Endothelial cell (in vitro differentiated cells): Measurements from ENCODE around the gene PANK4. TPM values are rescaled to one million over a fixed set of nuclear protein-coding genes. Genes with fewer than 3 reads are reported as not detected.

Source experiments
- DNase-seq: peaks from one replicate; pipeline ENCODE4 v3.0.0; 2021; ENCODE audit warnings: low spot score
- H3K27ac Mint-ChIP-seq: one replicate; pipeline ENCODE4 v1.8.0; 2021; ENCODE audit warnings: mixed read lengths, inconsistent platforms; ENCODE audit not compliant: unreplicated experiment
- H3K27me3 Mint-ChIP-seq: one replicate; pipeline ENCODE4 v1.8.0; 2021; ENCODE audit warnings: mild to moderate bottlenecking, moderate library complexity, mixed read lengths, inconsistent platforms; ENCODE audit not compliant: unreplicated experiment
- H3K36me3 Mint-ChIP-seq: one replicate; pipeline ENCODE4 v1.8.0; 2021; ENCODE audit warnings: mild to moderate bottlenecking, low read depth, mixed read lengths, inconsistent platforms; ENCODE audit not compliant: unreplicated experiment
- H3K4me1 Mint-ChIP-seq: one replicate; pipeline ENCODE4 v1.8.0; 2021; ENCODE audit warnings: mild to moderate bottlenecking, mixed read lengths, inconsistent platforms; ENCODE audit not compliant: unreplicated experiment
- H3K4me3 Mint-ChIP-seq: one replicate; pipeline ENCODE4 v1.8.0; 2021; ENCODE audit warnings: mild to moderate bottlenecking, mixed read lengths, inconsistent platforms; ENCODE audit not compliant: unreplicated experiment
- H3K9me3 Mint-ChIP-seq: one replicate; pipeline ENCODE4 v1.8.0; 2021; ENCODE audit warnings: mixed read lengths, inconsistent platforms; ENCODE audit not compliant: unreplicated experiment
- total RNA-seq: library from RNA; stranded (reverse); fragmentation: NEBNext Ultra II Directional; extraction: Animal tissue kit (Norgen Biotek cat#: 25700); gene quantifications from one replicate; pipeline ENCODE4 v1.2.1, GENCODE V29; 2021; ENCODE audit not compliant: unreplicated experiment
- TF ChIP-seq, protein P1 (sequence below): fragments of 200-600 bp; sonication (generic); IDR thresholded peaks from one replicate; pipeline ENCODE4 v1.5.0; 2021; ENCODE audit warnings: antibody characterized with exemption; ENCODE audit not compliant: unreplicated experiment

Gene PANK4
- total RNA-seq, 1 donor from 2014 or later: 32.3 TPM

DNA sequence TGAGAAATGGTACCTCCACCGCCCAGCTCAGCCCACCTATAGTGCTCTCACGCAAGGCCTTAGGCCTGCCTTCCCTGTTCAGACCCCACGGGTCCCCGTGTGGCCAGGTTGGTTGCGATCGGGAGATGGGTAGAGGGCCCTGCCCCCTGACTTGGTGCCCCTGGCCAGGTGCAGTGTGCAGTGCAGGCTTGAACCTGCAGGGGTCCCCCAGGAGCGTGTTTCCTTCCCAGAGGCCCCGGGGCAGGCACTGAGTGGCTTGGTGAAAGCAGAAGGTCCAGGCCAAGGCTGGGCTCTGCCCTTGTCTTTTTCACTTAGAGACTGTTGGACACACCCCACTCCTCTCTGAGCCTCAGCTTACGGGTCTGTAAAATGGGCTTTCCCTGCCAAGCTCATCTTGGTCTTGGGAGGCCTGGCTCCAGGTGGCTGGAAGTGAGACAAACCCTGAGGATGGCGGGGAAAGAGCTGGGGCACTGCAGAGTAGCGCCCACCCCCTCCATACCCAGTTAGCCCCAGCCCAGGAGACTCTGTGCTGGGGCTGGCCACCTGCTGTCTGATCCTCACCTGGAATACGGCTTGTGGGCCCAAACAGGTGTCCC is 13.0 kb upstream of the PANK4 start:
- Mint-ChIP-seq H3K4me3 (no peak overlapping the region), H3K36me3 (no peaks in the 10 kb centered on the region), H3K9me3 (no peaks in the 10 kb centered on the region), H3K4me1 (no peaks in the 10 kb centered on the region), H3K27me3 (peaks cover 7% of the 10 kb centered on the region), H3K27ac (no peak overlapping the region)
- peak; percentile 66 for DNase-seq
- TF ChIP-seq, protein P1, sequence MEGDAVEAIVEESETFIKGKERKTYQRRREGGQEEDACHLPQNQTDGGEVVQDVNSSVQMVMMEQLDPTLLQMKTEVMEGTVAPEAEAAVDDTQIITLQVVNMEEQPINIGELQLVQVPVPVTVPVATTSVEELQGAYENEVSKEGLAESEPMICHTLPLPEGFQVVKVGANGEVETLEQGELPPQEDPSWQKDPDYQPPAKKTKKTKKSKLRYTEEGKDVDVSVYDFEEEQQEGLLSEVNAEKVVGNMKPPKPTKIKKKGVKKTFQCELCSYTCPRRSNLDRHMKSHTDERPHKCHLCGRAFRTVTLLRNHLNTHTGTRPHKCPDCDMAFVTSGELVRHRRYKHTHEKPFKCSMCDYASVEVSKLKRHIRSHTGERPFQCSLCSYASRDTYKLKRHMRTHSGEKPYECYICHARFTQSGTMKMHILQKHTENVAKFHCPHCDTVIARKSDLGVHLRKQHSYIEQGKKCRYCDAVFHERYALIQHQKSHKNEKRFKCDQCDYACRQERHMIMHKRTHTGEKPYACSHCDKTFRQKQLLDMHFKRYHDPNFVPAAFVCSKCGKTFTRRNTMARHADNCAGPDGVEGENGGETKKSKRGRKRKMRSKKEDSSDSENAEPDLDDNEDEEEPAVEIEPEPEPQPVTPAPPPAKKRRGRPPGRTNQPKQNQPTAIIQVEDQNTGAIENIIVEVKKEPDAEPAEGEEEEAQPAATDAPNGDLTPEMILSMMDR: peak; percentile 64

DNA sequence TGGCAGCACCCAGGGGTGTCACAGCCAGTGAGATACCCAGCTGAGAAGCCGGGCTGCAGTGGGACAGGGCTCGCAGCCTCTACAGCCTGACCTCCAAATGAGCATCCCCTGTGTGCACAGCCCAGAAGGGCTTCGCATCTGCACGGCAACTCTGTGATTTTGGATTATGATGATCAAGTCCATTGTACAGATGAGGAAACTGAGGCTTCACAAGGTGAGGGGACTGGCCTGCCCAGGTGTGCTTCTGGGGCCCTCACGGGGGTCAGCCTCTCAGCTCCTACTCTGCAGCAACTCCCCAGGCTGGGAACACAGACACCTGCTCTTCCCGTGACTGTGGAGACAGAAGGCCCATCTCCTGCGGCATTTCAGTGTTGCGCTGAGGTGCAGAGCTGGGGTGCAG is 12.5 kb upstream of the PANK4 start:
- no peaks in the 10 kb centered on the region for H3K9me3 Mint-ChIP-seq
- TF ChIP-seq, protein P1: no peak
- H3K4me3 Mint-ChIP-seq: no peak overlapping the region
- peaks cover 10% of the 10 kb centered on the region for H3K27me3 Mint-ChIP-seq
- H3K36me3 Mint-ChIP-seq: no peaks in the 10 kb centered on the region
- H3K27ac Mint-ChIP-seq: no peak overlapping the region
- DNase-seq: no peak
- H3K4me1 Mint-ChIP-seq: no peaks in the 10 kb centered on the region

DNA sequence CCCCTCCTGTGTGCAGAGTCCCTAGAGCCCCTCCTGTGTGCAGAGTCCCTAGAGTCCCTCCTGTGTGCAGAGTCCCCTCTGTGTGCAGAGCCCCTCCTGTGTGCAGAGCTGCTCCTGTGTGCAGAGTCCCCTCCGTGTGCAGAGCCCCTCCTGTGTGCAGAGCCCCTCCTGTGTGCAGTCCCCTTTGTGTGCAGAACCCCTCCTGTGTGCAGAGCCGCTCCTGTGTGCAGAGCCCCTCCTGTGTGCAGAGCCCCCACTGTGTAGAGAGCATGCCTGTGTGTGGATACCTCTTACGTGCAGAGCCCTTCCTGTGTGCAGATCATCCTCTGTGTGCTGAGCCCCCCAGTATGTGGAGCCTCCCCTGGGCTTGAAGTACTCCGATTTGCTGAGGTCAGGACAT is 12.0 kb upstream of the PANK4 start:
- TF ChIP-seq, protein P1: no peak
- Mint-ChIP-seq H3K4me3 (no peak overlapping the region), H3K9me3 (no peaks in the 10 kb centered on the region), H3K36me3 (no peaks in the 10 kb centered on the region), H3K27ac (no peak overlapping the region), H3K27me3 (peaks cover 11% of the 10 kb centered on the region), H3K4me1 (no peaks in the 10 kb centered on the region)
- DNase-seq: no peak

DNA sequence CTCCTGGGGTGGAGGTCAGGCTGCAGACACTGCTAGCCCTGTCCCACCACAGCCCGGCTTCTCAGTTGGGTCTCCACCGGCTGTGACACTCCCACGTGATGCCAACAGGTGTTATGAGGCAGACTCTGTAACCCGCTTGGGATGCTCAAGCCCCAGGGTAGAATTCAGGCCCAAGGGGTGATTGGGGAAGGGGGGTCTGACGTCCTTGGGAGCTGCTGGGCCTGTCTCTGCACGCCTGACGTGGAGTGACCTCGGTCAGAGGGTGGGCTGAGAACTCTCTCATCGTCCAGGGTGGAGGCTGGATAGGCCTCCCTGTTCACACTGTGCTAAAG is 11.4 kb upstream of the PANK4 start:
- no peaks in the 10 kb centered on the region for H3K4me1 Mint-ChIP-seq
- no peak overlapping the region for H3K4me3 Mint-ChIP-seq
- no peak for DNase-seq
- no peaks in the 10 kb centered on the region for H3K9me3 Mint-ChIP-seq
- TF ChIP-seq, protein P1: no peak
- H3K36me3 Mint-ChIP-seq: no peaks in the 10 kb centered on the region
- peaks cover 15% of the 10 kb centered on the region for H3K27me3 Mint-ChIP-seq
- H3K27ac Mint-ChIP-seq: no peak overlapping the region

DNA sequence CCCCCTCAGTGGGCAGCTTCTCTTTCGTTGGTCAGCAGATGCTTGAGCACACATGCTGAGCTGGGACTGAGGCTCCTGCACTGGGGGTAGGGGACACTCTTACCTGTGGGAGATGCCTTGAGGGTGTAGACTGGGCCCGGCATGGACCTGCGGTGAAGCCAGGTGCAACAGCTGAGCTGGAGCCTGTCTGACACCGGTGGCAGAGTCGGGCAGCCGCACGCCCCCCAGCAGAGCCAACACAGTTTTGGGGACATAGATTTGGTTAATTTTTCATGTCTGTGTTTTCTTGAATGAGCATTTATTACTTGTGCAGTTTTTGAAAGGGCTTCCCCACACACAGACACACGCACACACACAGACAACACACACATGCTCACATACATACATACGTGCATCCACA is 9.6 kb upstream of the PANK4 start:
- H3K27me3 Mint-ChIP-seq: peaks cover 17% of the 10 kb centered on the region
- H3K27ac Mint-ChIP-seq: no peak overlapping the region
- no peaks in the 10 kb centered on the region for H3K9me3 Mint-ChIP-seq
- no peak overlapping the region for H3K4me3 Mint-ChIP-seq
- no peaks in the 10 kb centered on the region for H3K4me1 Mint-ChIP-seq
- no peak for DNase-seq
- TF ChIP-seq, protein P1: no peak
- H3K36me3 Mint-ChIP-seq: no peaks in the 10 kb centered on the region
